Measurements from ENCODE around the gene AKAP10. TPM values are rescaled to one million over a fixed set of nuclear protein-coding genes. Genes with fewer than 3 reads are reported as not detected.
"Not testable (repeated sequence)": the region's sequence is repeated elsewhere in the genome, so short reads cannot be mapped to it uniquely, and the experiment has no call there.

The AKAP10 gene
- total and polyA plus RNA-seq, 9 donors: 13.9 to 40.3 (median 28.9) TPM

GRCh38 chr17:19867329-19868078 is 110.1 kb downstream of the AKAP10 start, which contains the start of gene ULK2:
Gene ULK2, minus strand, starts transcription at chr17:19867936. Its CDS starts 519 bp downstream, at chr17:19867417.
- Histone ChIP-seq H3K27me3 (no peaks in the 10 kb centered on the region), H3K4me3 (peak within 1 kb of the TSS; percentile 57)

GRCh38 chr17:19867079-19867328 is 110.6 kb downstream of the AKAP10 start:
- intact Hi-C loops (cut with DNase I): no loop called here
- H3K36me3 ChIP-seq: no peaks in the 10 kb centered on the region
- H3K27me3 ChIP-seq: no peaks in the 10 kb centered on the region
- no peaks in the 10 kb centered on the region for H3K9me3 ChIP-seq
- H3K4me3 ChIP-seq: peak overlapping the region; percentile 57
- peaks cover 3% of the 10 kb centered on the region for H3K4me1 ChIP-seq (ENCODE audit: insufficient read depth)
- DNase-seq: peak; percentile 64 to 82 (median 72)
- TF ChIP-seq POLR2A (IDR thresholded peaks at IDR 0.05): no peak
- H3K27ac ChIP-seq: peak overlapping the region; percentile 81 to 89
- 1% methylated on average over 27 of the region's 27 CpGs for WGBS, 3 donors

More at GRCh38 chr17:19867329-19868078, 110.1 kb downstream of the AKAP10 start, which contains the start of gene ULK2:
- intact Hi-C loops (cut with DNase I): no loop called here
- no peaks in the 10 kb centered on the region for H3K36me3 ChIP-seq
- WGBS, 3 donors: 0 to 1% (median 1%) methylated on average over 42 to 111 of the region's 111 CpGs
- peak within 1 kb of the TSS; percentile 81 to 89 for H3K27ac ChIP-seq
- H3K4me1 ChIP-seq (ENCODE audit: insufficient read depth): peaks cover 3% of the 10 kb centered on the region
- DNase-seq: peak; percentile 61 to 84 (median 77)
- H3K9me3 ChIP-seq: no peaks in the 10 kb centered on the region
- TF ChIP-seq POLR2A (IDR thresholded peaks at IDR 0.05) (peak; percentile 90), EP300 (IDR thresholded peaks at IDR 0.05) (no peak), CTCF (IDR thresholded peaks at IDR 0.05) (peak in 2 of 3 donors; percentile 16 to 23)

GRCh38 chr17:19865021-19865420 is 112.6 kb downstream of the AKAP10 start:
- intact Hi-C loops (cut with DNase I): no loop called here
- Histone ChIP-seq H3K36me3 (no peaks in the 10 kb centered on the region), H3K27ac (no peak overlapping the region), H3K4me1 (ENCODE audit: insufficient read depth) (peaks cover 3% of the 10 kb centered on the region), H3K4me3 (no peak overlapping the region), H3K27me3 (no peaks in the 10 kb centered on the region), H3K9me3 (no peaks in the 10 kb centered on the region)
- no peak for DNase-seq
- TF ChIP-seq CTCF (IDR thresholded peaks at IDR 0.05) (no peak), POLR2A (IDR thresholded peaks at IDR 0.05) (no peak), EP300 (IDR thresholded peaks at IDR 0.05) (no peak)
- WGBS, 3 donors: 86 to 90% (median 89%) methylated on average over 3 of the region's 3 CpGs

GRCh38 chr17:19860647-19861177 is 116.9 kb downstream of the AKAP10 start:
- H3K4me1 ChIP-seq (ENCODE audit: insufficient read depth); H3K36me3 ChIP-seq; H3K9me3 ChIP-seq; DNase-seq; H3K4me3 ChIP-seq; H3K27me3 ChIP-seq; H3K27ac ChIP-seq; intact Hi-C loops (cut with DNase I): not testable (repeated sequence)
- WGBS, 3 donors: 89 to 94% (median 92%) methylated on average over 9 of the region's 9 CpGs

- Histone ChIP-seq H3K4me1 (ENCODE audit: insufficient read depth) (no peaks in the 10 kb centered on the region), H3K27me3 (no peaks in the 10 kb centered on the region), H3K27ac (no peak overlapping the region), H3K36me3 (no peaks in the 10 kb centered on the region), H3K9me3 (no peaks in the 10 kb centered on the region), H3K4me3 (no peak overlapping the region)
- WGBS, 3 donors: 58 to 61% (median 61%) methylated on average over 2 of the region's 2 CpGs
- TF ChIP-seq CTCF (IDR thresholded peaks at IDR 0.05): no peak
- intact Hi-C loops (cut with DNase I): no loop called here
- no peak for DNase-seq
Observed at GRCh38 chr17:19857640-19858039, 120.0 kb downstream of the AKAP10 start.

Small RNA genes within 50 kb of the gene (small RNA-seq; reads per million reads assigned to genes)
- not detected for gene AC015726.2

Other genes with a start within 250 kb of the AKAP10 start
- 10 to 100 TPM in 1 of 7 donors, 1 to 10 TPM in 1, under 1 TPM in 3, not detected in 2; 0.66 to 12.8 (median 0.90) TPM for gene ALDH3A1, start 229.5 kb downstream of the AKAP10 start, total RNA-seq
- gene ALDH3A1, start 229.5 kb downstream of the AKAP10 start, polyA plus RNA-seq: under 1 TPM in 1 of 2 donors, not detected in 1; 0.17 TPM
- gene ULK2, start 109.9 kb downstream of the AKAP10 start, total RNA-seq: 10 to 100 TPM; 17.8 to 22.2 (median 20.8) TPM
- 10 to 100 TPM; 13.8 to 24.5 TPM for gene ULK2, start 109.9 kb downstream of the AKAP10 start, polyA plus RNA-seq
- gene SPECC1, start 31.5 kb upstream of the AKAP10 start, total RNA-seq: 10 to 100 TPM; 34.7 to 86.5 (median 68.7) TPM
- gene SPECC1, start 31.5 kb upstream of the AKAP10 start, polyA plus RNA-seq: 10 to 100 TPM; 39.5 to 47.8 TPM